Liver (tissue), 3 donors: ENCODE measurements around the gene PTAFR.

Source experiments
- EGR1 ChIP-seq, 2 donors: IDR thresholded peaks; 2 replicates each; pipeline ENCODE4 v1.6.1; 2016 to 2018; ENCODE audit warnings: antibody characterized with exemption in 2 of 2, low read depth in 2 of 2
- GABPA ChIP-seq, 2 donors: IDR thresholded peaks in 1 of 2; conservative IDR thresholded peaks in 1 of 2; 2 replicates each; pipeline ENCODE4 v1.6.1; 2016; ENCODE audit warnings: antibody characterized with exemption in 2 of 2, mild to moderate bottlenecking in 1 of 2, moderate library complexity in 1 of 2
- JUND ChIP-seq, 2 donors: IDR thresholded peaks; 2 replicates each; pipeline ENCODE4 v1.6.1; 2016; ENCODE audit warnings: antibody characterized with exemption in 2 of 2
- RAD21 ChIP-seq, 2 donors: IDR thresholded peaks; 2 replicates each; pipeline ENCODE4 v1.6.1; 2016; ENCODE audit warnings: antibody characterized with exemption in 2 of 2, mild to moderate bottlenecking in 2 of 2
- RXRA ChIP-seq, 2 donors: IDR thresholded peaks; 2 replicates each; pipeline ENCODE4 v1.6.1; 2017 to 2018; ENCODE audit warnings: antibody characterized with exemption in 2 of 2, mild to moderate bottlenecking in 1 of 2
- SP1 ChIP-seq: IDR thresholded peaks from 2 replicates; pipeline ENCODE4 v1.6.1; 2018; ENCODE audit warnings: antibody characterized with exemption, mild to moderate bottlenecking
- YY1 ChIP-seq: IDR thresholded peaks from 2 replicates; pipeline ENCODE4 v1.6.1; 2016; ENCODE audit warnings: antibody characterized with exemption, mild to moderate bottlenecking
- TF ChIP-seq, protein P1 (sequence below): fragments of 150-350 bp; IDR thresholded peaks from 2 replicates; pipeline ENCODE4 v1.5.1; 2017; ENCODE audit warnings: improper control_type of control experiment, low read depth, low read length; ENCODE audit not compliant: missing input control
- TF ChIP-seq, protein P2 (sequence below): IDR thresholded peaks from 2 replicates; pipeline ENCODE4 v1.6.1; 2016; ENCODE audit warnings: antibody characterized with exemption
- TF ChIP-seq, protein P3 (sequence below): IDR thresholded peaks from 2 replicates; pipeline ENCODE4 v1.6.1; 2016; ENCODE audit warnings: antibody characterized with exemption
- TF ChIP-seq, protein P4 (sequence below): IDR thresholded peaks from 2 replicates; pipeline ENCODE4 v1.6.1; 2016; ENCODE audit warnings: antibody characterized with exemption, mild to moderate bottlenecking
- TF ChIP-seq, protein P5 (sequence below): IDR thresholded peaks from 2 replicates; pipeline ENCODE4 v1.6.1; 2016; ENCODE audit warnings: antibody characterized with exemption
- donor health status: healthy.
- donor health status: healthy.

DNA sequence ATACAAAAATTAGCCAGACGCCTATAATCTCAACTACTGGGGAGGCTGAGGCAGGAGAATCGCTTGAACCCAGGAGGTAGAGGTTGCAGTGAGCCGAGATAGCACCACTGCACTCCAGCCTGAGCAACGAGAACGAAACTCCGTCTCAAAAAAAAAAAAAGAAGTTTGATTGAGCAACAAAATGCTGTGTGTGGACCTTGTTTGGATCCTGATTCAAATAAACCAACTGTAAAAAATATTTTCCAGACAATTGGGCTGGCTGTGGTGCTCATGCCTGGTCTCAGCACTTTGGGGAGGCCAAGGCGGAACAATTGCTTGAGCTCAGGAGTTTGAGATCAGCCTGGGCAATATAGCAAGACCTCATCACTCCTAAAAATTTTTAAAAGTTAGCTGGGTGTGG is 16.8 kb downstream of the PTAFR start:
- TF ChIP-seq, protein P1, sequence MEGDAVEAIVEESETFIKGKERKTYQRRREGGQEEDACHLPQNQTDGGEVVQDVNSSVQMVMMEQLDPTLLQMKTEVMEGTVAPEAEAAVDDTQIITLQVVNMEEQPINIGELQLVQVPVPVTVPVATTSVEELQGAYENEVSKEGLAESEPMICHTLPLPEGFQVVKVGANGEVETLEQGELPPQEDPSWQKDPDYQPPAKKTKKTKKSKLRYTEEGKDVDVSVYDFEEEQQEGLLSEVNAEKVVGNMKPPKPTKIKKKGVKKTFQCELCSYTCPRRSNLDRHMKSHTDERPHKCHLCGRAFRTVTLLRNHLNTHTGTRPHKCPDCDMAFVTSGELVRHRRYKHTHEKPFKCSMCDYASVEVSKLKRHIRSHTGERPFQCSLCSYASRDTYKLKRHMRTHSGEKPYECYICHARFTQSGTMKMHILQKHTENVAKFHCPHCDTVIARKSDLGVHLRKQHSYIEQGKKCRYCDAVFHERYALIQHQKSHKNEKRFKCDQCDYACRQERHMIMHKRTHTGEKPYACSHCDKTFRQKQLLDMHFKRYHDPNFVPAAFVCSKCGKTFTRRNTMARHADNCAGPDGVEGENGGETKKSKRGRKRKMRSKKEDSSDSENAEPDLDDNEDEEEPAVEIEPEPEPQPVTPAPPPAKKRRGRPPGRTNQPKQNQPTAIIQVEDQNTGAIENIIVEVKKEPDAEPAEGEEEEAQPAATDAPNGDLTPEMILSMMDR, result no peak
- TF ChIP-seq, protein P2, sequence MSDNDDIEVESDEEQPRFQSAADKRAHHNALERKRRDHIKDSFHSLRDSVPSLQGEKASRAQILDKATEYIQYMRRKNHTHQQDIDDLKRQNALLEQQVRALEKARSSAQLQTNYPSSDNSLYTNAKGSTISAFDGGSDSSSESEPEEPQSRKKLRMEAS, result no peak
- TF ChIP-seq JUND (IDR thresholded peaks at IDR 0.05), result no peak
- no peak for TF ChIP-seq RAD21 (IDR thresholded peaks at IDR 0.05)
- TF ChIP-seq GABPA (IDR thresholded peaks at IDR 0.05 in 1 of 2, conservative IDR thresholded peaks at IDR 0.05 in 1 of 2), result no peak
- TF ChIP-seq YY1, result no peak
- TF ChIP-seq, protein P3, sequence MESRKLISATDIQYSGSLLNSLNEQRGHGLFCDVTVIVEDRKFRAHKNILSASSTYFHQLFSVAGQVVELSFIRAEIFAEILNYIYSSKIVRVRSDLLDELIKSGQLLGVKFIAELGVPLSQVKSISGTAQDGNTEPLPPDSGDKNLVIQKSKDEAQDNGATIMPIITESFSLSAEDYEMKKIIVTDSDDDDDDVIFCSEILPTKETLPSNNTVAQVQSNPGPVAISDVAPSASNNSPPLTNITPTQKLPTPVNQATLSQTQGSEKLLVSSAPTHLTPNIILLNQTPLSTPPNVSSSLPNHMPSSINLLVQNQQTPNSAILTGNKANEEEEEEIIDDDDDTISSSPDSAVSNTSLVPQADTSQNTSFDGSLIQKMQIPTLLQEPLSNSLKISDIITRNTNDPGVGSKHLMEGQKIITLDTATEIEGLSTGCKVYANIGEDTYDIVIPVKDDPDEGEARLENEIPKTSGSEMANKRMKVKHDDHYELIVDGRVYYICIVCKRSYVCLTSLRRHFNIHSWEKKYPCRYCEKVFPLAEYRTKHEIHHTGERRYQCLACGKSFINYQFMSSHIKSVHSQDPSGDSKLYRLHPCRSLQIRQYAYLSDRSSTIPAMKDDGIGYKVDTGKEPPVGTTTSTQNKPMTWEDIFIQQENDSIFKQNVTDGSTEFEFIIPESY, result no peak
- no peak for TF ChIP-seq RXRA (IDR thresholded peaks at IDR 0.05)
- TF ChIP-seq, protein P4, sequence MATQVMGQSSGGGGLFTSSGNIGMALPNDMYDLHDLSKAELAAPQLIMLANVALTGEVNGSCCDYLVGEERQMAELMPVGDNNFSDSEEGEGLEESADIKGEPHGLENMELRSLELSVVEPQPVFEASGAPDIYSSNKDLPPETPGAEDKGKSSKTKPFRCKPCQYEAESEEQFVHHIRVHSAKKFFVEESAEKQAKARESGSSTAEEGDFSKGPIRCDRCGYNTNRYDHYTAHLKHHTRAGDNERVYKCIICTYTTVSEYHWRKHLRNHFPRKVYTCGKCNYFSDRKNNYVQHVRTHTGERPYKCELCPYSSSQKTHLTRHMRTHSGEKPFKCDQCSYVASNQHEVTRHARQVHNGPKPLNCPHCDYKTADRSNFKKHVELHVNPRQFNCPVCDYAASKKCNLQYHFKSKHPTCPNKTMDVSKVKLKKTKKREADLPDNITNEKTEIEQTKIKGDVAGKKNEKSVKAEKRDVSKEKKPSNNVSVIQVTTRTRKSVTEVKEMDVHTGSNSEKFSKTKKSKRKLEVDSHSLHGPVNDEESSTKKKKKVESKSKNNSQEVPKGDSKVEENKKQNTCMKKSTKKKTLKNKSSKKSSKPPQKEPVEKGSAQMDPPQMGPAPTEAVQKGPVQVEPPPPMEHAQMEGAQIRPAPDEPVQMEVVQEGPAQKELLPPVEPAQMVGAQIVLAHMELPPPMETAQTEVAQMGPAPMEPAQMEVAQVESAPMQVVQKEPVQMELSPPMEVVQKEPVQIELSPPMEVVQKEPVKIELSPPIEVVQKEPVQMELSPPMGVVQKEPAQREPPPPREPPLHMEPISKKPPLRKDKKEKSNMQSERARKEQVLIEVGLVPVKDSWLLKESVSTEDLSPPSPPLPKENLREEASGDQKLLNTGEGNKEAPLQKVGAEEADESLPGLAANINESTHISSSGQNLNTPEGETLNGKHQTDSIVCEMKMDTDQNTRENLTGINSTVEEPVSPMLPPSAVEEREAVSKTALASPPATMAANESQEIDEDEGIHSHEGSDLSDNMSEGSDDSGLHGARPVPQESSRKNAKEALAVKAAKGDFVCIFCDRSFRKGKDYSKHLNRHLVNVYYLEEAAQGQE, result no peak
- TF ChIP-seq EGR1 (IDR thresholded peaks at IDR 0.05; ENCODE audit: low read depth in 2 of 2), result no peak
- TF ChIP-seq SP1, result no peak
- TF ChIP-seq, protein P5, sequence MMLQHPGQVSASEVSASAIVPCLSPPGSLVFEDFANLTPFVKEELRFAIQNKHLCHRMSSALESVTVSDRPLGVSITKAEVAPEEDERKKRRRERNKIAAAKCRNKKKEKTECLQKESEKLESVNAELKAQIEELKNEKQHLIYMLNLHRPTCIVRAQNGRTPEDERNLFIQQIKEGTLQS, result no peak
